ENCODE measurements around the gene AMBP. TPM values are rescaled to one million over a fixed set of nuclear protein-coding genes. Genes with fewer than 3 reads are reported as not detected.

AMBP gene
- total RNA-seq, 1 donor from 2014 or later: under 0.01 TPM

GRCh38 chr9:114054191-114054690 is 23.9 kb downstream of the AMBP start:
- Histone ChIP-seq H3K9me3 (ENCODE audit: control insufficient read depth in 3 of 3, low read length in 3 of 3) (no peaks in the 10 kb centered on the region), H3K36me3 (ENCODE audit: control insufficient read depth in 3 of 3, insufficient read depth in 3 of 3, low read length in 3 of 3) (peaks cover 7 to 31% (median 16%) of the 10 kb centered on the region in 3 donors), H3K4me3 (ENCODE audit: low read length in 3 of 3) (no peak overlapping the region), H3K27ac (ENCODE audit: low read depth, low read length) (no peak overlapping the region), H3K4me1 (ENCODE audit: control insufficient read depth in 3 of 3, insufficient read depth in 3 of 3, low read length in 3 of 3) (peaks cover 3 to 6% (median 5%) of the 10 kb centered on the region in 3 donors), H3K9ac (ENCODE audit: low read depth in 1 of 3, low read length in 3 of 3) (no peak overlapping the region), H3K27me3 (ENCODE audit: control insufficient read depth in 3 of 3, insufficient read depth in 3 of 3, low read length in 3 of 3) (no peaks in the 10 kb centered on the region)

DNA sequence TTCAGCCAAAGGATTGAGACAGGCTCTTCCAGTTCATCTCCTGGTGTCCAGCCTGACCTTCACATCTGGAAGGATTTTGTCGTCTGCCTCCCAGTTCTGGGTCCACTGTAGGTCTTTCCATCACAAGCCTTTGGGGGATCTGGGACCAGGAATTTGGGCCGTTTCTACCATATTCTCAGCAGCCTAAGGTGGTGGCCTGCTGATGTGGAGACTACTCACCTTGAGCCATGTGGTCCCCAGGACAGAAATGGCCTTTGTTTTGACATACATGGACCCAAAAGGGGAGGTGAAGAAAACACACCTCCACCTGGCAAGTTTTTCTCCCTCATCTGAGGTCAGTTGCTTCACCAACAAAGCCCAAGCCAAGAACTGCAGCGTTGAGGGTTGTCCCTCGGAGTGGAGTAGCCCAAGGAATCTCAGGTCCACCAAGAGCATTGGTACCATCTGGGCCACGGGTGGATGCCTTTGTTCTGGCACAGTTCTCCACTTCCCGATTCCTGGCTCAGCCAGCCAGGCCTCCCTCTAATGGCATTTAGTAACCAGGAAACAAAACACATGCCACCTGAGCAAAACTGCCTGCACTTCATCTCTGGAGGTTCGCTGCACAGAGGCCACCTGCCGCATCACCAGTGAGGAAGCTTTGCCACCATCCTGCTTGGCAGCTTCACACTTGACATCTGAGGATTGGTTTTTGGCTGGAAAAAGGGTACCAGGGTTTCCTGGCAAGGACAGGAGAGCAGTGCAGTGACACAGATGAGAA is 24.7 kb downstream of the AMBP start:
- peaks cover 15 to 39% (median 24%) of the 10 kb centered on the region in 3 donors for H3K36me3 ChIP-seq (ENCODE audit: control insufficient read depth in 3 of 3, insufficient read depth in 3 of 3, low read length in 3 of 3)
- no peak overlapping the region for H3K9ac ChIP-seq (ENCODE audit: low read depth in 1 of 3, low read length in 3 of 3)
- H3K4me3 ChIP-seq (ENCODE audit: low read length in 3 of 3): no peak overlapping the region
- no peaks in the 10 kb centered on the region for H3K9me3 ChIP-seq (ENCODE audit: control insufficient read depth in 3 of 3, low read length in 3 of 3)
- H3K27ac ChIP-seq (ENCODE audit: low read depth, low read length): no peak overlapping the region
- no peaks in the 10 kb centered on the region for H3K4me1 ChIP-seq (ENCODE audit: control insufficient read depth in 3 of 3, insufficient read depth in 3 of 3, low read length in 3 of 3)
- no peaks in the 10 kb centered on the region for H3K27me3 ChIP-seq (ENCODE audit: control insufficient read depth in 3 of 3, insufficient read depth in 3 of 3, low read length in 3 of 3)

GRCh38 chr9:114051706-114052105 is 26.4 kb downstream of the AMBP start:
- H3K36me3 ChIP-seq (ENCODE audit: control insufficient read depth in 3 of 3, insufficient read depth in 3 of 3, low read length in 3 of 3): peaks cover 25 to 43% (median 25%) of the 10 kb centered on the region in 3 donors

GRCh38 chr9:114051281-114051680 is 26.8 kb downstream of the AMBP start:
- no peak overlapping the region for H3K4me3 ChIP-seq (ENCODE audit: low read length in 3 of 3)
- H3K4me1 ChIP-seq (ENCODE audit: control insufficient read depth in 3 of 3, insufficient read depth in 3 of 3, low read length in 3 of 3): no peaks in the 10 kb centered on the region
- H3K9ac ChIP-seq (ENCODE audit: low read depth in 1 of 3, low read length in 3 of 3): no peak overlapping the region
- peaks cover 25 to 41% (median 25%) of the 10 kb centered on the region in 3 donors for H3K36me3 ChIP-seq (ENCODE audit: control insufficient read depth in 3 of 3, insufficient read depth in 3 of 3, low read length in 3 of 3)
- no peaks in the 10 kb centered on the region for H3K27me3 ChIP-seq (ENCODE audit: control insufficient read depth in 3 of 3, insufficient read depth in 3 of 3, low read length in 3 of 3)
- no peaks in the 10 kb centered on the region for H3K9me3 ChIP-seq (ENCODE audit: control insufficient read depth in 3 of 3, low read length in 3 of 3)
- H3K27ac ChIP-seq (ENCODE audit: low read depth, low read length): no peak overlapping the region

More at GRCh38 chr9:114051706-114052105, 26.4 kb downstream of the AMBP start:
- H3K4me1 ChIP-seq (ENCODE audit: control insufficient read depth in 3 of 3, insufficient read depth in 3 of 3, low read length in 3 of 3): no peaks in the 10 kb centered on the region
- H3K9me3 ChIP-seq (ENCODE audit: control insufficient read depth in 3 of 3, low read length in 3 of 3): no peaks in the 10 kb centered on the region
- no peak overlapping the region for H3K27ac ChIP-seq (ENCODE audit: low read depth, low read length)
- no peak overlapping the region for H3K9ac ChIP-seq (ENCODE audit: low read depth in 1 of 3, low read length in 3 of 3)
- no peak overlapping the region for H3K4me3 ChIP-seq (ENCODE audit: low read length in 3 of 3)
- no peaks in the 10 kb centered on the region for H3K27me3 ChIP-seq (ENCODE audit: control insufficient read depth in 3 of 3, insufficient read depth in 3 of 3, low read length in 3 of 3)

GRCh38 chr9:114050646-114051045 is 27.5 kb downstream of the AMBP start:
- H3K4me1 ChIP-seq (ENCODE audit: control insufficient read depth in 3 of 3, insufficient read depth in 3 of 3, low read length in 3 of 3): no peaks in the 10 kb centered on the region
- no peaks in the 10 kb centered on the region for H3K27me3 ChIP-seq (ENCODE audit: control insufficient read depth in 3 of 3, insufficient read depth in 3 of 3, low read length in 3 of 3)
- H3K9me3 ChIP-seq (ENCODE audit: control insufficient read depth in 3 of 3, low read length in 3 of 3): no peaks in the 10 kb centered on the region
- no peak overlapping the region for H3K27ac ChIP-seq (ENCODE audit: low read depth, low read length)
- peaks cover 25 to 41% (median 25%) of the 10 kb centered on the region in 3 donors for H3K36me3 ChIP-seq (ENCODE audit: control insufficient read depth in 3 of 3, insufficient read depth in 3 of 3, low read length in 3 of 3)
- H3K9ac ChIP-seq (ENCODE audit: low read depth in 1 of 3, low read length in 3 of 3): no peak overlapping the region
- no peak overlapping the region for H3K4me3 ChIP-seq (ENCODE audit: low read length in 3 of 3)

GRCh38 chr9:114050226-114050568 is 27.9 kb downstream of the AMBP start:
- Histone ChIP-seq H3K4me1 (ENCODE audit: control insufficient read depth in 3 of 3, insufficient read depth in 3 of 3, low read length in 3 of 3) (no peaks in the 10 kb centered on the region), H3K9me3 (ENCODE audit: control insufficient read depth in 3 of 3, low read length in 3 of 3) (no peaks in the 10 kb centered on the region), H3K27me3 (ENCODE audit: control insufficient read depth in 3 of 3, insufficient read depth in 3 of 3, low read length in 3 of 3) (no peaks in the 10 kb centered on the region), H3K36me3 (ENCODE audit: control insufficient read depth in 3 of 3, insufficient read depth in 3 of 3, low read length in 3 of 3) (peaks cover 25 to 41% (median 25%) of the 10 kb centered on the region in 3 donors), H3K27ac (ENCODE audit: low read depth, low read length) (no peak overlapping the region), H3K4me3 (ENCODE audit: low read length in 3 of 3) (no peak overlapping the region), H3K9ac (ENCODE audit: low read depth in 1 of 3, low read length in 3 of 3) (no peak overlapping the region)

- Histone ChIP-seq H3K36me3 (ENCODE audit: control insufficient read depth in 3 of 3, insufficient read depth in 3 of 3, low read length in 3 of 3) (peaks cover 25 to 41% (median 25%) of the 10 kb centered on the region in 3 donors), H3K9me3 (ENCODE audit: control insufficient read depth in 3 of 3, low read length in 3 of 3) (no peaks in the 10 kb centered on the region)
Measured at GRCh38 chr9:114049441-114050225, 28.5 kb downstream of the AMBP start.

GRCh38 chr9:114048533-114049415 is 29.3 kb downstream of the AMBP start:
- Histone ChIP-seq H3K4me1 (ENCODE audit: control insufficient read depth in 3 of 3, insufficient read depth in 3 of 3, low read length in 3 of 3) (no peaks in the 10 kb centered on the region), H3K36me3 (ENCODE audit: control insufficient read depth in 3 of 3, insufficient read depth in 3 of 3, low read length in 3 of 3) (peaks cover 24 to 41% (median 25%) of the 10 kb centered on the region in 3 donors)

More at GRCh38 chr9:114049441-114050225, 28.5 kb downstream of the AMBP start:
- Histone ChIP-seq H3K9ac (ENCODE audit: low read depth in 1 of 3, low read length in 3 of 3) (no peak overlapping the region), H3K4me1 (ENCODE audit: control insufficient read depth in 3 of 3, insufficient read depth in 3 of 3, low read length in 3 of 3) (no peaks in the 10 kb centered on the region), H3K4me3 (ENCODE audit: low read length in 3 of 3) (no peak overlapping the region), H3K27me3 (ENCODE audit: control insufficient read depth in 3 of 3, insufficient read depth in 3 of 3, low read length in 3 of 3) (no peaks in the 10 kb centered on the region), H3K27ac (ENCODE audit: low read depth, low read length) (no peak overlapping the region)

GRCh38 chr9:114047717-114048116 is 30.4 kb downstream of the AMBP start:
- Histone ChIP-seq H3K9ac (ENCODE audit: low read depth in 1 of 3, low read length in 3 of 3) (no peak overlapping the region), H3K4me3 (ENCODE audit: low read length in 3 of 3) (no peak overlapping the region), H3K27me3 (ENCODE audit: control insufficient read depth in 3 of 3, insufficient read depth in 3 of 3, low read length in 3 of 3) (no peaks in the 10 kb centered on the region), H3K4me1 (ENCODE audit: control insufficient read depth in 3 of 3, insufficient read depth in 3 of 3, low read length in 3 of 3) (no peaks in the 10 kb centered on the region), H3K27ac (ENCODE audit: low read depth, low read length) (no peak overlapping the region), H3K9me3 (ENCODE audit: control insufficient read depth in 3 of 3, low read length in 3 of 3) (no peaks in the 10 kb centered on the region), H3K36me3 (ENCODE audit: control insufficient read depth in 3 of 3, insufficient read depth in 3 of 3, low read length in 3 of 3) (peaks cover 22 to 37% (median 25%) of the 10 kb centered on the region in 3 donors)

More at GRCh38 chr9:114048533-114049415, 29.3 kb downstream of the AMBP start:
- no peaks in the 10 kb centered on the region for H3K27me3 ChIP-seq (ENCODE audit: control insufficient read depth in 3 of 3, insufficient read depth in 3 of 3, low read length in 3 of 3)
- H3K9me3 ChIP-seq (ENCODE audit: control insufficient read depth in 3 of 3, low read length in 3 of 3): no peaks in the 10 kb centered on the region
- H3K27ac ChIP-seq (ENCODE audit: low read depth, low read length): no peak overlapping the region
- H3K9ac ChIP-seq (ENCODE audit: low read depth in 1 of 3, low read length in 3 of 3): no peak overlapping the region
- no peak overlapping the region for H3K4me3 ChIP-seq (ENCODE audit: low read length in 3 of 3)

Data from skeletal muscle tissue (tissue), 4 donors.